A673 (cell line): Measurements from ENCODE around the gene GRAMD2B. TPM values are rescaled to one million over a fixed set of nuclear protein-coding genes. Genes with fewer than 3 reads are reported as not detected.

Experiments used
- BruUV-seq: library from RNA; stranded (reverse); fragments of 400-500 nt; replicated peaks from 2 replicates; lab custom pipeline; 2021; lab: Mats Ljungman, UMichigan
- CTCF ChIA-PET: fragments of 300-600 bp; sonication (Branson Sonifier 250); formaldehyde crosslinking; loops from one replicate; lab custom pipeline; 2022; ENCODE audit warnings: antibody characterized with exemption; lab: Charles Lee
- POLR2A ChIA-PET: fragments of 300-600 bp; sonication (Branson Sonifier 250); formaldehyde crosslinking; loops from one replicate; lab custom pipeline; 2022; ENCODE audit warnings: antibody characterized with exemption; ENCODE audit not compliant: low non-redundant PET; lab: Charles Lee
- DNase-seq: peaks from one replicate; pipeline ENCODE4 v3.0.0-alpha.2; 2015; ENCODE audit warnings: low spot score
- H3K27ac ChIP-seq: fragments of 200-600 bp; sonication (generic); 2 replicates; pipeline ENCODE4 v1.5.1; 2016; ENCODE audit warnings: mixed run types, low read depth, mild to moderate bottlenecking, mixed read lengths, antibody characterized with exemption, low read length; ENCODE audit not compliant: poor library complexity, severe bottlenecking
- H3K27me3 ChIP-seq: fragments of 200-600 bp; sonication (generic); replicated peaks from 2 replicates; pipeline ENCODE4 v1.6.1; 2017; ENCODE audit warnings: mixed run types, low read depth, mild to moderate bottlenecking, mixed read lengths, antibody characterized with exemption, low read length; ENCODE audit not compliant: insufficient read depth, poor library complexity
- H3K36me3 ChIP-seq: fragments of 200-600 bp; sonication (generic); 2 replicates; pipeline ENCODE4 v1.6.1; 2016; ENCODE audit warnings: mixed run types, mild to moderate bottlenecking, mixed read lengths, antibody characterized with exemption, low read length; ENCODE audit not compliant: insufficient read depth, poor library complexity, severe bottlenecking
- H3K4me1 ChIP-seq: fragments of 200-600 bp; sonication (generic); 2 replicates; pipeline ENCODE4 v1.6.1; 2017; ENCODE audit warnings: mixed run types, mild to moderate bottlenecking, mixed read lengths, antibody characterized with exemption, low read length; ENCODE audit not compliant: insufficient read depth, poor library complexity, severe bottlenecking
- H3K4me3 ChIP-seq: fragments of 200-600 bp; sonication (generic); 2 replicates; pipeline ENCODE4 v1.5.1; 2016; ENCODE audit warnings: low read depth, mixed run types, mild to moderate bottlenecking, mixed read lengths, low read length; ENCODE audit not compliant: poor library complexity, severe bottlenecking
- H3K9me3 ChIP-seq: fragments of 200-600 bp; sonication (generic); 2 replicates; pipeline ENCODE4 v1.6.1; 2016; ENCODE audit warnings: mixed run types, low read depth, mild to moderate bottlenecking, mixed read lengths, antibody characterized with exemption, low read length; ENCODE audit not compliant: poor library complexity, severe bottlenecking
- EZH2 ChIP-seq: fragments of 200-600 bp; sonication (generic); IDR thresholded peaks from 2 replicates; pipeline ENCODE4 v1.6.1; 2017; ENCODE audit warnings: borderline replicate concordance, low read depth, mild to moderate bottlenecking, mixed read lengths, antibody characterized with exemption, low read length; ENCODE audit not compliant: poor library complexity, severe bottlenecking
- intact Hi-C: fragments of 100-400 bp; cut with micrococcal nuclease; formaldehyde crosslinking; loops from one replicate; pipeline ENCODE4 v1.10.0; 2022; ENCODE audit not compliant: unreplicated experiment
- total RNA-seq: library from RNA; stranded (reverse); gene quantifications from 2 replicates; pipeline ENCODE4 v1.2.3, GENCODE V29; 2021
- TF ChIP-seq, protein P1 (sequence below): fragments of 300-800, 200-600 bp; sonication (generic); conservative IDR thresholded peaks from 2 replicates; pipeline ENCODE4 v1.5.1; 2017; ENCODE audit warnings: low read depth, mild to moderate bottlenecking, antibody characterized with exemption, low read length, moderate library complexity, mixed read lengths

The GRAMD2B gene
- total RNA-seq, 1 experiment from 2014 or later = 2.6 TPM

- POLR2A ChIA-PET = interaction anchor here (0.6 kb wide), 1 partner anchor 16 kb away, joined by 3 read pairs; no protein-coding TSS in a partner anchor
- Histone ChIP-seq H3K36me3 (no peaks in the 10 kb centered on the region), H3K9me3 (no peaks in the 10 kb centered on the region), H3K4me3 (no peak overlapping the region), H3K27me3 (no peaks in the 10 kb centered on the region), H3K4me1 (no peaks in the 10 kb centered on the region), H3K27ac (no peak overlapping the region)
- TF ChIP-seq EZH2 = no peak
- TF ChIP-seq, protein P1, sequence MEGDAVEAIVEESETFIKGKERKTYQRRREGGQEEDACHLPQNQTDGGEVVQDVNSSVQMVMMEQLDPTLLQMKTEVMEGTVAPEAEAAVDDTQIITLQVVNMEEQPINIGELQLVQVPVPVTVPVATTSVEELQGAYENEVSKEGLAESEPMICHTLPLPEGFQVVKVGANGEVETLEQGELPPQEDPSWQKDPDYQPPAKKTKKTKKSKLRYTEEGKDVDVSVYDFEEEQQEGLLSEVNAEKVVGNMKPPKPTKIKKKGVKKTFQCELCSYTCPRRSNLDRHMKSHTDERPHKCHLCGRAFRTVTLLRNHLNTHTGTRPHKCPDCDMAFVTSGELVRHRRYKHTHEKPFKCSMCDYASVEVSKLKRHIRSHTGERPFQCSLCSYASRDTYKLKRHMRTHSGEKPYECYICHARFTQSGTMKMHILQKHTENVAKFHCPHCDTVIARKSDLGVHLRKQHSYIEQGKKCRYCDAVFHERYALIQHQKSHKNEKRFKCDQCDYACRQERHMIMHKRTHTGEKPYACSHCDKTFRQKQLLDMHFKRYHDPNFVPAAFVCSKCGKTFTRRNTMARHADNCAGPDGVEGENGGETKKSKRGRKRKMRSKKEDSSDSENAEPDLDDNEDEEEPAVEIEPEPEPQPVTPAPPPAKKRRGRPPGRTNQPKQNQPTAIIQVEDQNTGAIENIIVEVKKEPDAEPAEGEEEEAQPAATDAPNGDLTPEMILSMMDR = no peak
- BruUV-seq = no TSS peak
- no peak for DNase-seq
- CTCF ChIA-PET = no interaction called here
- intact Hi-C loops = no loop called here
These were observed 23.5 kb downstream of the GRAMD2B start for GRCh38 chr5:126446498-126447224.

- TF ChIP-seq EZH2 = no peak
- TF ChIP-seq, protein P1 = no peak
- Histone ChIP-seq H3K36me3 (no peaks in the 10 kb centered on the region), H3K27me3 (no peaks in the 10 kb centered on the region), H3K9me3 (no peaks in the 10 kb centered on the region), H3K4me1 (no peaks in the 10 kb centered on the region), H3K27ac (no peak overlapping the region), H3K4me3 (no peak overlapping the region)
- DNase-seq = no peak
- CTCF ChIA-PET = no interaction called here
- intact Hi-C loops = no loop called here
- POLR2A ChIA-PET = no interaction called here
- BruUV-seq = no TSS peak
These were observed 25.5 kb downstream of the GRAMD2B start for GRCh38 chr5:126448720-126449119.

- DNase-seq = no peak
- CTCF ChIA-PET = no interaction called here
These were observed 26.6 kb downstream of the GRAMD2B start for GRCh38 chr5:126449751-126450271.

More at GRCh38 chr5:126449751-126450271, 26.6 kb downstream of the GRAMD2B start:
- intact Hi-C loops = no loop called here
- H3K36me3 ChIP-seq = no peaks in the 10 kb centered on the region
- POLR2A ChIA-PET = no interaction called here
- BruUV-seq = no TSS peak
- H3K27me3 ChIP-seq = no peaks in the 10 kb centered on the region
- no peaks in the 10 kb centered on the region for H3K9me3 ChIP-seq
- H3K27ac ChIP-seq = no peak overlapping the region
- H3K4me3 ChIP-seq = no peak overlapping the region
- no peak for TF ChIP-seq EZH2
- TF ChIP-seq, protein P1 = no peak
- no peaks in the 10 kb centered on the region for H3K4me1 ChIP-seq
